GM18909 (cell line): ENCODE results near the gene IFIH1.
A peak's percentile ranks its signal among the peaks of the same experiment; 100 is the strongest.

Experiments
- ATAC-seq: cut with Tn5 transposase; IDR thresholded peaks from one replicate; pipeline ENCODE4 v1.9.1; 2021; ENCODE audit warnings: mild to moderate bottlenecking; ENCODE audit not compliant: unreplicated experiment, poor library complexity

The IFIH1 gene

GRCh38 chr2:162318328-162319180 lies at the start of gene IFIH1:
IFIH1 (minus strand) TSS chr2:162318684; CDS start chr2:162318307, 377 bp downstream.
- peak; percentile 87 for ATAC-seq

- ATAC-seq, result no peak
These were observed 46.9 kb upstream of the IFIH1 start for GRCh38 chr2:162365392-162365791.

GRCh38 chr2:162344617-162344950 lies 26.1 kb upstream of the IFIH1 start:
- ATAC-seq, result no peak

DNA sequence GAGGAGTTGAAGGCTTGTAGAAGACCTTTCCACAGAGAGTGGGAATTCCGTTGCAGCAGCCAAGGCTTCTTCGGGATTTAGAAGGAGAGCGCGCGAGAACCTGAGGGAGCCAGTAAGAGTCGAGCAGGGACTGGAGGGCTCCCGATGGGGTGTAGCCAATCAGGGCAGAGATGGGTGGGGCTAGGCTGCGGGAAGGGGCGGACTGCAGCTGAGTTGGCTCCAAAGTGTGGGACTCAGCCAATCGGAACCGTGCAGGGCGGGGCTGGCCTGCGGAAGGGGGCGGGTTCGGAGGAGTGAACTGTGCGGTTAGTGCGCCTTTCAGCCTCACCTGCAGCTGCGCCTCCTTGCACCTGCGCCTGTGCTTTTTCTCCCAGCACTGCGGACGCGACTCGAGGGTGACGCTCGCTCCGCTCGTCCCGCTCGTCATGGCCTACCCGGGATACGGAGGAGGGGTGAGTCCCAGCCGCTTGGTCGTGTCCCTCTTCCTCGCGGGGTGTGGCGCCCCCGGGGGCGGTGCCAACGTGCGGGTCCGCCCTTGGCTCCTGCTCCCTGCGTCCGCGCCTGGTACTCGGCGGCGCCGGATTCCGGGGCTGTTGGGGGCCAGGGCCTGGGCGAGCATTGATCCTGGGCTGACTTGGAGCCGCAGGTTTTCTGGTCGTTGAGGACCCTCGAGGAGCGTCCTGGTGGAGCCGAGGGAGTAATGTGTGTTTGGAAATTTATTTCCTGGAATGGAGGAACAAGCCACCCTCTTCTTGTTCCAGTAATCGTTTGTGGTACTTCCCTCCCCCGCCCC lies 25.5 kb upstream of the IFIH1 start, which contains the start of gene GCA:
Gene GCA (plus strand): TSS at position 309 of the 793 bp plus-strand sequence. CDS start 117 bp downstream, at position 426.
- ATAC-seq, result peak; percentile 99

- ATAC-seq, result no peak
These were observed 25.0 kb upstream of the IFIH1 start for GRCh38 chr2:162343492-162343823.

- no peak for ATAC-seq
These were observed 24.4 kb upstream of the IFIH1 start for GRCh38 chr2:162342841-162343240.

- no peak for ATAC-seq
These were observed 23.8 kb upstream of the IFIH1 start for GRCh38 chr2:162342321-162342720.

- no peak for ATAC-seq
These were observed 22.3 kb upstream of the IFIH1 start for GRCh38 chr2:162340822-162341221.

- no peak for ATAC-seq
These were observed 19.4 kb upstream of the IFIH1 start for GRCh38 chr2:162337868-162338267.

DNA sequence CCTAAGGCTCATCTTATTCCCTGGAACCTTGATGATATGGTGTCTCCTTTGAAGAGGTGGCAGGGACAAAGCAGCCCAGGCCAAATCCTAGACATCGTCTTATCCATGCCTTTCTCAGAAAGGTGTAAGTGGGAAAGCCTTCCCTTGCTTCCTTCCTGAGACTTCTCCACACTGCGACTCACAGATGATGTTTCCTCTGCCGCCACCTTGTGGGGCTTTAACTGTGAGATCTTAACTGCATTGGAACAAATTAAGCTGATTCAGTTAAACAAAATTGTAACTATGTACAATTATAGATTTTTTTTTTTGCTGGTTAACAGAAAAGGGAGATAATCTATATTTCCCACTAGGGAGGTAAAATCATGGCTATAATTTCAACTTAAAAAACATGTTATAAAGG lies 15.5 kb upstream of the IFIH1 start:
- ATAC-seq, result peak; percentile 73

GRCh38 chr2:162330881-162331280 lies 12.4 kb upstream of the IFIH1 start:
- no peak for ATAC-seq

DNA sequence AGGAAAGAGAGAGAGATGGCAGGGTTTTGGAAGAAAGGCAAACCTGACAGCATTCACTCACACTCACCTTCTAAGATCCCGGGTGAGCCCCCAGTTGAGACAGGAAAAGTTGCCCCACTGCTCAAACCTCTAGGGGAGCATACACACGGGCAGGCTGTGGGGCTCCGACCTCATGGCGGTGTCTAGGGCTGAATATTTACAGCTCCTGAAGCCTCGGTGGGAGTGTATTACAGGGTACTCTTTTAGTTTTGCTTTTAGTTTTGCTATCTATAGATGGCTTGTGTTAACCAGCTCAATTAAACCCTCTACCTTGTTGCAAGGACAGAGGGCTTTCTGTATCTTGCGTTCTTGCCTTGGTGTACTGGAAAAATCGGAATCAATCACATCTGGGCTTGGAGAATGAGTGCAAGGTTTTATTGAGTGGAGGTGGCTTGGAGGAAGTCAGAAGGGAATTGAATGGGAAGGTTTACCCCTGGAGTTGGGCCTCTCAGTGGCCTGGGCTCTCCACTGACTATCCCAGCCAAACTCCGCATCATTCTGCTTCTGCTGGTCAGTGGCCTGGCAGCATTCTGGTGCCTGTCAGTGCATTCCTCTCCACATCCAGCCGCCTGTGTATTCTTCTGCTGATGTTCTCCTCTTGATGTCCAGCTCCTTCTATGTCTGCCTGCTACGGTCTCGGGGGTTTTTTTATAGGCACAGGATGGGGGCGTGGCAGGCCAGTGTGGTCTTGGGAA lies 10.1 kb upstream of the IFIH1 start:
- ATAC-seq, result peak; percentile 83

DNA sequence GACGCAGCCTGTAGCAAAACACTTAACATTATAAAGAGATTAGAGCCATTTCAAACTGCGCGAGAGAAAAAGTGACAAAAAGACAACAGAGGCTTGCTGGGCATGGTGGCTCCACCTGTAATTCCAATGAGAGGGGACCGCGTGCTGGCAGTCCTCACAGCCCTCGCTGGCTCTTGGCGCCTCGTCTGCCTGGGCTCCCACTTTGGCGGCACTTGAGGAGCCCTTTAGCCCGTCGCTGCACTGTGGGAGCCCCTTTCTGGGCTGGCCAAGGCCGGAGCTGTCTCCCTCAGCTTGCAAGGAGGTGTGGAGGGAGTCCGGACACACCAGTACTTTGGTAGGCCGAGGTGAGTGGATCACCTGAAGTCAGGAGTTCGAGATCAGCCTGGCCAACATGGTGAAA lies 9.3 kb upstream of the IFIH1 start:
- ATAC-seq, result no peak

GRCh38 chr2:162327134-162327769 lies 8.8 kb upstream of the IFIH1 start:
- ATAC-seq, result no peak

- ATAC-seq, result no peak
These were observed 6.5 kb upstream of the IFIH1 start for GRCh38 chr2:162324953-162325352.

- no peak for ATAC-seq
These were observed 2.5 kb upstream of the IFIH1 start for GRCh38 chr2:162320864-162321517.

DNA sequence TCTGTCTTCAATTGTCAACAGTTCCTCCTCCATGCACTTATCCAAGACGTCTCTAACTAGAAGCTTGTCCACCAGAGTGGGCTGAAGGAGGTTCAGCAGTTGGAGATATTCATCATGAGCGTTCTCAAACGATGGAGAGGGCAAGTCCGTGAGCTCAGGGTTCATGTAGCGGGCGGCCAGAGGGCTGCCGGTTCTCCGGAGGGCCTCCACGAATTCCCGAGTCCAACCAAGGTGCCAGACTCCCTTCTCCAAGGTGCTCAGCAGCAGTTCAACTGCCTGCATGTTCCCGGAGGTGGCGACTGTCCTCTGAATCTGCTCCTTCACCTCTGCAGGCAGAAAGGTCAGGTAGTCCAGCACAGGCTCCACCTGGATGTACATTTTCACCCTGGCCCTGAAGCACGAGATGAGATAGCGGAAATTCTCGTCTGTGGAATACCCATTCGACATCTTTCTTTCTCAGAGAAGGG lies 590 bp downstream of the IFIH1 start:
- ATAC-seq, result peak; percentile 9

GRCh38 chr2:162317058-162317742 lies 1.3 kb downstream of the IFIH1 start:
- no peak for ATAC-seq

- ATAC-seq, result no peak
These were observed 1.9 kb downstream of the IFIH1 start for GRCh38 chr2:162316590-162316989.
